CD4-positive, alpha-beta T cell treated with Interleukin-15 for 4 hours (primary cell): ENCODE measurements around the gene CSAD.
"Not testable (repeated sequence)": the region's sequence is repeated elsewhere in the genome, so short reads cannot be mapped to it uniquely, and the experiment has no call there.

Source experiments
- DNase-seq: peaks from one replicate; pipeline ENCODE4 v3.0.0-alpha.2; 2020; ENCODE audit warnings: low spot score

CSAD gene

GRCh38 chr12:53218551-53219291 is 38.0 kb upstream of the CSAD start:
- DNase-seq: no peak

GRCh38 chr12:53217931-53218307 is 37.2 kb upstream of the CSAD start:
- no peak for DNase-seq

DNA sequence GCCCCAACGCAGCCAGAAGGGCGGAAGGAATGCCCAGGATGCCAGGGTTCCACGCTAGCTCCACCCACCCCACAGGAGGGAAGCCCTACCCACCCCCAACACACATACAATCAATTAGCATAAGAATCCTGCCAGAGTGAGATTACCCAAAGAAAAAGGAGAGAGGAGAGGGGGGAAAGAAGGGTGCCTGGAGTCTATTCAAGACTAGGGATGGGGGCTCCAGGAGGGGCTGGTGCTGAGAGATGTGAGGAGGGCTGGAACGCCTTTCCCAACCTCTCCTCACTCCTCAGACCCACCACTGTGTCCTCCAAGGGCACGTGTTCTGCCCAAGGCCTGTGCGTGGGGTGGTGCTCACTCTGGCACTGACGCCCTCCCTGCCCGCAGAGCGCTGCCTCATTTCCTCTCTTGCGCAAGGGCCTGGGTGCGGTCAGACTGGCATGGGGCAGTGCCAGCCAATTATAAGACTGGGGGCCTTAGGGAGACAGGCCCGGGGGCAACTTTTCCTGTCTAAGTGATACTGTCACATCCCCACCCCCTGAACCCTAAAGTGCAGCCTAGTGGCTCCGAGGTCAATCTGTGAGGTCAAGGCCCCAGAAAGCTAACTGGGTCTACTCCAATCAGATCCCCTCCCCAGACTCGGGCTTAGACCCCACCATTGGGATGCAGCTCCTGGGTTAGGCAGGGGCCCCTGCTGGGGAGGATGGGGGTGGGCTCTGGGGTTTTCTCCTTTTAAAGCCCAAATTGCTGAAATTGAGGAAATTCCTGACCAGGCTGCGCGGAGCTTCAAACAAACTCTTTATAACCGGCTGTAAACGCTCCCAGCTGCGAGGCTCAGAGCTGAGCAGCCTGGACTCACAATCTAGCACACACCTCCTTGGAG is 36.6 kb upstream of the CSAD start:
- DNase-seq: peak; percentile 43

DNA sequence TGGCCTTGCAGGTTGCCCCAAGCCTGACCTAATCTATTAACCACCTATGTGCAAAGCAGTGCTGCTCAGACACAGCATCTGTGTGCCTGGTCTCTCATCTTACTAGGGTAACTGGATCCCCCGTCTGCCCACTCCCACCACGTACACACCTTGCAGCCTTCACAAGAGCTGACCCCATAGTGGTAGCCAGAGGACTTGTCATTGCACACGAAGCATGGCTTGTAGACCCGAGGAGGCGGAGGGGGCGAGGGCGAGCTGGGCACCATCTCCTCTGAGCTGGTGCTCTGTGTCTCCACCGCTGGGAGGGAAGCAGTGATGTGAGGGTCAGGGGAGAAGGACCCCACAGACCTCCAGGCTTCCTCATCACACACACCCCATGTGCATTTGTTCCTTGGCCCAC is 34.8 kb upstream of the CSAD start:
- no peak for DNase-seq

DNA sequence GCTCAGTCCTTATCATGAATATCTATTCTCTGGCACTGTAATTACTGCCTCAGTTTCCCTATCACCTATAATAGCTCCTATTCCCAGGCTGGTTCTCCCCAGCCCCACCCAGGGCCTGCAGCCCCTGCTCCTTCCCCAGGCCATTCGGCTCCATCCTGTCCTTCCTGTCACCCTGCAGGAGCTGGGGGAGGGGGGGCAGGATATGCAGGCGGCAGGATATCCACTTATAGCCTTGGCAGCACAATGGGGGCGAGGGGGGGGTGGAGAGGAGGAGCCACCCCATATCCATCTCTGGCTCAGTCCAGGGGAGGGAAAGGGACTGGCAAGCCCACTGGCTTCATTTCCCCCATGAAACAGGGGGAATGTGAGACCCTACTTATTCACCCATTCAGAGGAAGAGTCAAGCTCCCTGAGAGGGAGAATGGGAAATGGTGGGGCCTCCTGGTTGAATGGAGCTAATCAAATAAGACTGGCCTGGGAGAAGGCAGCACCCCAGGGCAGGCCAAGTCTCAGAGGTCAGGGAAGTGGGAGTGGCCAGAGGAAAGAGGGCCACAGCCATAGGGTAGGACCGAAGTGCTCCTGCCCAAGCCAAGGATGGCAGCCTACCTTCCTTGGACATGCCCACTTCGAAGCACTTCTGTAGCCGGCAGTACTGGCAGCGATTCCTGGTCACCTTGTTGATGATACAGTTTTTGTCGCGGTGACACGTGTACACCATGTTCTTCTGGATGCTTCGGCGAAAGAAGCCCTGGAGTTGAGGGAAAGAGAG is 34.1 kb upstream of the CSAD start:
- DNase-seq: no peak

DNA sequence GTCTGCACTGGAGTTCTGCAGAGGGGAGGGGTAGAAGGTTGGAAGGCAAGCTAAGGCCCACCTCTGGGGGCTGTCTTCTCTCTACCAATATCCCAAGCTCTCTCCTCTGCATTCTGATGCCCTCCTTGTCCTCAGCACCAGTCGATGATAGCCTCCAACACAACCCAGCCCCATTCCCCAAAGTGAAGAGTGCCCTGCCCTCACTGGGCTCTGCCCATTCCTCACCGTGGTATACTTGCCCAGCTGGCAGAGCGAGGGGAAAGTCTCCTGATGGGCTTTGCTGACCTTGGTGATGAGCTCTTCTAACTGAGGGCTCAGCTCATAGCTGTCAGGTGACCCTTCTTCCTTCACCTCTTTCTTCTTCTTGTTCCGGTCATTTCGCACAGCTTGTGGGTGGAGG is 33.5 kb upstream of the CSAD start:
- no peak for DNase-seq

GRCh38 chr12:53213348-53213747 is 32.6 kb upstream of the CSAD start:
- peak; percentile 83 for DNase-seq

DNA sequence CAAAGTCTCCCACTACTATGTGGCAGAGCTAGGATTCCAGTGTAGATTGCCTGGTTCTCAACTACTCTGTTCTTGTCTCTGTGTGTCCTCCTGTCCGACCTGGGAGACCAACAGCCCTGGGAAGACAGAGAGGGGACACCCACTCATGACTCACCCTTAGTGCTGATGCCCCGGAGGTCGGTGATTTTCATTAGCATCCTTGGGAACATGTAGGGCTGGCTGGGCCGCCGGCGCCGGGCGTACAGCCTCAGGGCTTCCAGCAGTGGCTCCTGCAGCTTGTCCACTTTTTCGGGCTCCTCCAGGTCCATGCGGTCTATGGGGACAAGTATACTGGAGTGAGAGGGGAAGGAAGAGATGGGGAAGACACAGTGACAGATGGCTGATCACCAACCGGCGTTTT is 32.2 kb upstream of the CSAD start:
- no peak for DNase-seq

DNA sequence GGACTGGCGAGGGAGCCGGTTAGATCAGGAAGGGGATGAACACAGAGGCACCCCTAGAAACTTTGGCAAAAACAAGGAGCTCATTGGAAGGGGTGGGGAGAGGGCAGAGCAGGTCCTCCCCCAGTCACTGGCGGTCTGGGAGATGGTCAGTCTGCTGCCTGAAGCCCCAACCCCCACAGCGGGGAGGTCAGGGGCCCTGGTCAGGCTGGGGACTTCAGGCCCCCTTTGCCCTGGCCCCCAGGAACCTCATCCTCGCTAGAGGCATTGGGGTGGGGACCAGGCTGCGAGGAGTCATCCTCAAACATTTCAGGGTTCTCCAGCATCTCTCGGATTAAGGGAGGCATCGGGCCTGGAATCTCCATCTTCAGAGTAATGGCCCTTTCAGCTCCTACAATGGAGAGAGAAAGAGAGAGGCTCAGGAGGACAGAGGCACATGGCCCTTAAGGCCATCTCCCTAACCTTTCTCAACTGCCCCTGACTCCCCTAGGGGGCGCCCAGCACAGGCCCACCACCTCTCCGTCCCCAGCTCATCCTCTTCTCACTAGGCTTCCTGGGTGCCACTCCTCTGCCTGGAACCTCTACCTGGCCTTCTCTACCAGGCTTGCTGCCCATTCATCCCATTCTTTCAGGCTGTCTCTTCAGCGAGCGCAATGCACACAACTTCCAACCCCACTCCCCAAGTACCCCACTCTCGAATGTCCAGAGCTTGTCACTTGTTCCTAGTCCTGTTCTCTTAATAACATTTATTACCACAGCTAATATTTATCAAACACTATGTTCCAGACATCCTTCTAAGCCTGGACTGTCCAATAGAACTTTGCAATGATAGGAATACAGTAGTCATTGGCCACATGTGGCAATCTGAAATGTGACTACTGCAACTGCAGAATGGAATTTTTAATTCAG is 31.0 kb upstream of the CSAD start:
- DNase-seq: no peak

DNA sequence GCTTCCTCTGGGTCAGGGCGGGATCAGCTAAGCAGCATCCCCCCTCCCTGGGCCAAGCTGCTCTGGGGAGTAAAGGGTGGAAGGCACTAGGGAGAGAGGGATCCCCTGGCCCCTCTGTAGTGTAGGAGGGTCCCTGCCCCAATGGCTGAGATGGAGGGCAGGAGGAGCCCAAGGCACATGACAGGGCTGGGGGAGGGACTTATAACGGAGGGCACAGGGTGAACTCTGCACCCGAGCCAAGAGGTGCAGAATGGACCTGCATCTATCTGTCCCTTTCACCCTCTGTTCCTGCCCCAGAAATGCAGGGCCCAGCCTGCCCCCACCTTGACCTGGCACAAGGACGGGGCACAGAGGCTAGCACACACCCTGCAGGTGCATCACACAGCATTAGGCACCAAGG is 30.1 kb upstream of the CSAD start:
- DNase-seq: no peak

DNA sequence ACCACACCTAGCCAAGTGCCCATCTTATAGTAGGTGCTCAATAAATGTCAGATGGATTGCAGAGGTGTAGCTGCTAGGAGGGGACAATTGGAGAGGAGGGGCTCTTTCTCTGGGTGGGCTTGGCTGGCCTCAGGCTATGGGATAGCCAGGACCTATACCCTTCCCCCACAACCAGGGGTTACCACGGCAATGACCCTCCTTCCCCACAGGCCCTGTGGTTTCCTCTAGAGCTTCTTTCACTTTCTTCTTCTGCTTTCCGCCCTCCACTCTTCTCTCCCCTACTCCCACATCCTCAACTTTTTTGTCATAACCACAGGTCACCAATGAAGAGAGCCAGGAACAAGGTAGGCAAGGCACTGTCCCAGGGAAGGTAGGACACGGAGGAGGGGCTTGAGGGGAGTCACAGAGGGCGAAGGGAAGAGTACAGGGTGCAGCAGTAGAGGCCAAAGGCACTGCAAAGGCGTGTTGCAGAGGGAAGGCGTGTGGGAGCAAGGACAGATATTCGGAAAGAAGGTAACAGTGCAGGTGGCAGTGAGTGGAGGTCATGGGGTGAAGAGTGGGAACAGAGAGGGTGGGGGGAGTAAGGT is 28.2 kb upstream of the CSAD start:
- peak; percentile 26 for DNase-seq

GRCh38 chr12:53208435-53208834 is 27.7 kb upstream of the CSAD start:
- no peak for DNase-seq

DNA sequence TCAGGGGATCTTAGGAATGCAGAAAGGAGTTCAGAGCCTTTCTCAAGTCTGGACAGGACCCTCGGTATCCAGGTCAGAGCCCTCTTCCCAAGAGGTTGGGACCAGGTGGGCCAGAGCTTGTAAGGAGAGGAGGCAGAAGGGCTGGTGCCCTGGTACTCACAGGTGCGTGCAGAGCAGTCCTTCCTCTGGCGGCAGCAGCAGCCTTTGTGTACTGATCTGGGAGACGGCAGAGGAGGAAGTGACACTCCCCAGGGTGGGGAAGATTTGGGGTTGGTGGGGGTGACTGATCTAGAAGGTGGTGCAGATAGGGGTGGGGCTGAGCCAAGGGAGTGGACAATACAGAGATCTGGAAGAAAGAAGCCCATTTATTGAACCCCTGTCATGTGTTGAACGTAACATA is 26.3 kb upstream of the CSAD start, which contains the start of gene ITGB7:
ITGB7 (minus strand) TSS at position 210 of the 400 bp plus-strand sequence. CDS start 6,808 bp downstream, outside the sequence.
- peak; percentile 78 for DNase-seq

DNA sequence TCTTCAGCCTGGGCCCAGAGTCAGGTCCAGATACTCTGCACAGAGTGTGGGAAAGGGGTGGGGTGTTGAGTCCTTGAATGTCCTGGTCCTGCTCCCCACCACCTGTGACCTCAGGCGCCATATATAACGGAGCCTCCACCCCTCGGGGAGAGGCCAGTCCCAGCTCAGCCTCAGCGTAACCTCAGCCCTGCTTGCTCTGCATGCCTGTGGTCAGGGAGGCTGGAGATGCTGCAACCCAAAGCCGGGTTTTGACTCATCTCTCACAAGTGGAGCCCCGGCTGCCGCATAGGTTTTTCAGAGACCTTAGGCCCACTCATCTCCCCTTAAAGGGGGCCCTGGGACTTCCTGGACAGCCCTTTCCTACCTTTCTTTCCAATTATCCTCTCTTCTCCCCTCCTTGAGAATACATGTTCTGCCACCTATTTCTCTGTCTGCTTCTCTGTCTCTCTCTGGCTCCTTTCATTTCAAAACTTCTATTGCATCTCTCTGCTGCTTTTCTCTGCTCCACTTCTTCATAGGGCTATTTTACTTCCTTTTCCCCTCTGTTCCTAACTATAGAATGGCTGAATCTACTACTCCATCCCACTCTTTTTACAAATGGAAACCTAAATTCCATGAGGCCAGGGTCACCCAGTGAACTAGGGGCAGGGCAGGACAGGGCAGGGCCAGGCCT is 25.2 kb upstream of the CSAD start:
- DNase-seq: peak; percentile 61

GRCh38 chr12:53204351-53204750 is 23.6 kb upstream of the CSAD start:
- no peak for DNase-seq

DNA sequence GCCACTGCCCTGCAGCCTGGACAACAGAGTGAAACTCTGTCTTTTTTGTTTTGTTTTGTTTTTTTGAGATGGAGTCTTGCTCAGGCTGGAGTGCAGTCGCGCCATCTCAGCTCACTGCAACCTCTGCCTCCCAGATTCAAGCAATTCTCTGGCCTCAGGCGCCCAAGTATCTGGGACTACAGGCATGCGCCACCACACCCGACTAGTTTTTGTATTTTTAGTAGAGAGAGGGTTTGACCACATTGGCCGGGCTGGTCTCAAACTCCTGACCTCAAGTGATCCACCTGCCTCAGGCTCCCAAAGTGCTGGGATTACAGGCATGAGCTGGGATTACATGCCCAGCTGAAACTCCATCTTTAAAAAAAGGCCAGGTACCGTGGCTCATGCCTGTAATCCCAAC is 21.6 kb upstream of the CSAD start:
- not testable (repeated sequence) for DNase-seq

GRCh38 chr12:53201639-53202038 is 20.9 kb upstream of the CSAD start:
- no peak for DNase-seq

GRCh38 chr12:53201177-53201541 is 20.4 kb upstream of the CSAD start:
- DNase-seq: no peak

DNA sequence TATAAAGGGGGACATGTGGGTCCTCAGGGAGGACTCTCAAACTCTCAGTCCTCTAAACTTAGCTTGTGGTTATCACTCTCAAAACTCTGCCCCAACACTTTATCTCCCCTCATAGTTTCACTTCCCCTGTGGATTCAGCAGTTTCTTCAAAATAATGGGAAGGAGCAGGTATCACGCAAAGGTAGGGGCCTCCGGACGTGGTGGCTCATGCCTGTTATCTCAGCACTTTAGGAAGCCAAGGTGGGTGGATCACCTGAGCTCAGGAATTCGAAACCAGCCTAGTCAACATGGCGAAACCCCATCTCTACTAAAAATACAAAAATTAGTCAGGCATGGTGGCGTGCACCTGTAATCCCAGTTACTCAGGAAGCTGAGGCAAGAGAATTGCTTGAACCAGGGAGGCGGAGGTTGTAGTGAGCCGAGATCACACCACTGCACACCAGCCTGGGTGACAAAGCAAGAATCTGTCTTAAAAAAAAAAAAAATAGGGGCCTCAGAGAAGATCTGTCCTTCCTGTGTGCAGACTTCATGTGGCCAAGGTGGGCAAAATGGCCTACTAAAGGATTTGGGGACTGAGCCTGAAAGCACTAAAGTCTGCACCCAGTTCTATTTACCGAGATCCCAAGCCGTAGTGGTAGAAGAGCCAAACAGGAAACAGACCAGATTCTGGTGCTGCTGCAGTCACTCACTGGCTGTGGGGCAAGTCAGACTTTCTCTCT is 19.9 kb upstream of the CSAD start:
- DNase-seq: peak; percentile 23

- no peak for DNase-seq
Measured at GRCh38 chr12:53200107-53200457, 19.4 kb upstream of the CSAD start.
